GM10266 (cell line): ENCODE results near the gene SLC5A10.

Source experiments
- DNase-seq: peaks from one replicate; pipeline ENCODE4 v3.0.0; 2012; ENCODE audit errors: extremely low spot score
- CTCF ChIP-seq: IDR thresholded peaks from 2 replicates; pipeline ENCODE4 v1.5.1; 2012; ENCODE audit warnings: mild to moderate bottlenecking, low read depth; ENCODE audit not compliant: control insufficient read depth, insufficient read depth; ENCODE audit errors: missing control alignments

SLC5A10 gene

GRCh38 chr17:19000531-19001325, 48.8 kb downstream of the SLC5A10 start:
- no peak for DNase-seq
- no peak for TF ChIP-seq CTCF

GRCh38 chr17:19001907-19002590, 50.1 kb downstream of the SLC5A10 start:
- no peak for TF ChIP-seq CTCF
- DNase-seq: no peak

GRCh38 chr17:19002805-19003542, 51.0 kb downstream of the SLC5A10 start:
- DNase-seq: no peak
- no peak for TF ChIP-seq CTCF

GRCh38 chr17:19003543-19004420, 51.8 kb downstream of the SLC5A10 start:
- no peak for TF ChIP-seq CTCF
- peak; percentile 72 for DNase-seq

GRCh38 chr17:19004421-19005136, 52.6 kb downstream of the SLC5A10 start, which contains the start of gene FAM83G:
Gene FAM83G, minus strand, starts transcription at chr17:19004764. Its CDS starts 723 bp downstream, at chr17:19004041.
- peak; percentile 90 for DNase-seq
- TF ChIP-seq CTCF: no peak

- DNase-seq: no peak
- TF ChIP-seq CTCF: no peak
These were observed 53.3 kb downstream of the SLC5A10 start for GRCh38 chr17:19005137-19005773.
